HG03066 (cell line): ENCODE measurements around the gene MYO3B.
"Not testable (repeated sequence)": the region's sequence is repeated elsewhere in the genome, so short reads cannot be mapped to it uniquely, and the experiment has no call there.

Source experiments
- ATAC-seq: cut with Tn5 transposase; IDR thresholded peaks from one replicate; pipeline ENCODE4 v1.9.1; 2021; ENCODE audit warnings: low read depth; ENCODE audit not compliant: unreplicated experiment

The MYO3B gene

GRCh38 chr2:170330881-170331280 lies 152.9 kb downstream of the MYO3B start:
- ATAC-seq = no peak

GRCh38 chr2:170332676-170333402 lies 154.9 kb downstream of the MYO3B start:
- no peak for ATAC-seq

GRCh38 chr2:170335351-170335750 lies 157.4 kb downstream of the MYO3B start:
- ATAC-seq = no peak

- ATAC-seq = no peak
Measured at GRCh38 chr2:170336408-170336807, 158.5 kb downstream of the MYO3B start.

GRCh38 chr2:170336916-170337315 lies 159.0 kb downstream of the MYO3B start:
- ATAC-seq = no peak

- no peak for ATAC-seq
Measured at GRCh38 chr2:170339322-170339721, 161.4 kb downstream of the MYO3B start.

GRCh38 chr2:170339750-170340692 lies 162.1 kb downstream of the MYO3B start:
- no peak for ATAC-seq

GRCh38 chr2:170340693-170341068 lies 162.7 kb downstream of the MYO3B start:
- ATAC-seq = no peak

GRCh38 chr2:170341684-170342623 lies 164.0 kb downstream of the MYO3B start:
- no peak for ATAC-seq

GRCh38 chr2:170344663-170345346 lies 166.9 kb downstream of the MYO3B start:
- no peak for ATAC-seq

- no peak for ATAC-seq
Measured at GRCh38 chr2:170345607-170346006, 167.7 kb downstream of the MYO3B start.

GRCh38 chr2:170349269-170349668 lies 171.3 kb downstream of the MYO3B start:
- not testable (repeated sequence) for ATAC-seq

- no peak for ATAC-seq
Measured at GRCh38 chr2:170350929-170351826, 173.2 kb downstream of the MYO3B start.

GRCh38 chr2:170353723-170354122 lies 175.8 kb downstream of the MYO3B start:
- no peak for ATAC-seq

GRCh38 chr2:170354388-170354787 lies 176.4 kb downstream of the MYO3B start:
- no peak for ATAC-seq

- no peak for ATAC-seq
Measured at GRCh38 chr2:170354855-170355780, 177.2 kb downstream of the MYO3B start.

GRCh38 chr2:170359466-170359865 lies 181.5 kb downstream of the MYO3B start:
- ATAC-seq = no peak

GRCh38 chr2:170360546-170361089 lies 182.7 kb downstream of the MYO3B start:
- no peak for ATAC-seq
